Gastrocnemius medialis (tissue), 4 donors: ENCODE data around the gene SKAP2. TPM values are rescaled to one million over a fixed set of nuclear protein-coding genes. Genes with fewer than 3 reads are reported as not detected.

Source experiments
- ATAC-seq, 2 donors: fragments of 150-250 bp; one replicate each; pipeline ENCODE4 v1.9.1; 2016
- DNase-seq, 2 donors: peaks; one replicate each; pipeline ENCODE4 v3.0.0-alpha.2; 2019
- H3K27ac ChIP-seq, 4 donors: fragments of 200-600 bp; sonication (generic); 1 replicate in 1 of 4; 2 replicates in 3 of 4; pipeline ENCODE4 v1.5.1; 2016 to 2018; ENCODE audit warnings: mild to moderate bottlenecking in 2 of 4, moderate library complexity in 1 of 4
- H3K27me3 ChIP-seq, 3 donors: fragments of 200-600 bp; sonication (generic) in 2 of 3; 1 replicate in 1 of 3; 2 replicates in 2 of 3; pipeline versions ENCODE4 v1.5.1 to v1.6.0; 2016 to 2019; ENCODE audit warnings: mild to moderate bottlenecking in 1 of 3, moderate library complexity in 1 of 3
- H3K36me3 ChIP-seq, 2 donors: fragments of 200-600 bp; sonication (generic) in 1 of 2; one replicate each; pipeline ENCODE4 v1.5.1; 2017 to 2018
- H3K4me1 ChIP-seq, 2 donors: fragments of 200-600 bp; sonication (generic) in 1 of 2; one replicate each; pipeline ENCODE4 v1.5.1; 2016 to 2017; ENCODE audit warnings: mild to moderate bottlenecking in 2 of 2
- H3K4me3 ChIP-seq, 4 donors: fragments of 200-600 bp; sonication (generic) in 3 of 4; 1 replicate in 1 of 4; 2 replicates in 3 of 4; pipeline ENCODE4 v1.5.1; 2016 to 2019; ENCODE audit warnings: mild to moderate bottlenecking in 2 of 4
- H3K9me3 ChIP-seq, 3 donors: fragments of 200-600 bp; sonication (generic) in 2 of 3; 1 replicate in 1 of 3; 2 replicates in 2 of 3; pipeline ENCODE4 v1.5.1; 2016 to 2019
- CTCF ChIP-seq, 5 experiments: fragments of 450-650 bp in 3 of 5; fragments of 200-600 bp in 2 of 5; sonication (generic) in 2 of 5; IDR thresholded peaks in 4 of 5; conservative IDR thresholded peaks in 1 of 5; 1 replicate in 4 of 5; 2 replicates in 1 of 5; pipeline ENCODE4 v1.5.1; 2016 to 2019; ENCODE audit warnings: antibody characterized with exemption in 5 of 5, mild to moderate bottlenecking in 3 of 5, moderate library complexity in 3 of 5
- POLR2A ChIP-seq, 2 donors: fragments of 450-650 bp; IDR thresholded peaks; one replicate each; pipeline ENCODE4 v1.6.1; 2017; ENCODE audit warnings: antibody characterized with exemption in 2 of 2, mild to moderate bottlenecking in 2 of 2, moderate library complexity in 2 of 2
- in situ Hi-C, 4 donors: fragments of 200-750 bp; cut with MboI; loops; one replicate each; pipeline versions ENCODE4 v1.15.0 to v1.8.0; 2017; ENCODE audit warnings: low sequenced_read_pairs in 4 of 4
- intact Hi-C: fragments of 100-400 bp; cut with DNase I; formaldehyde crosslinking; loops from one replicate; pipeline ENCODE4 v1.15.1; 2023; ENCODE audit warnings: low total_unique reads
- total RNA-seq, 4 donors: library from RNA; depleted of rRNA; stranded (reverse); fragments of >200 nt; gene quantifications; one replicate each; pipeline versions ENCODE4 v1.1.0 to v1.2.3, GENCODE V29; 2016

Gene SKAP2
- total RNA-seq, 4 donors from 2014 or later: 6.1 to 23.5 (median 17.1) TPM

- no peak for DNase-seq
These were observed 200.5 kb downstream of the SKAP2 start for GRCh38 chr7:26663874-26664273.

GRCh38 chr7:26662646-26663045, 201.7 kb downstream of the SKAP2 start:
- in situ Hi-C loops (loop anchor here in 3 of 4 donors (10.0 to 25.0 kb wide), 2 partner anchors 575 to 768 kb away; no protein-coding TSS in a partner anchor), intact Hi-C loops (loop anchor here (10.0 kb wide), 1 partner anchor 568 kb away; no protein-coding TSS in a partner anchor)
- peaks cover 0 to 3% of the 10 kb centered on the region in 2 donors for H3K4me1 ChIP-seq
- no peak for DNase-seq
- H3K9me3 ChIP-seq: no peaks in the 10 kb centered on the region
- peaks cover 0 to 20% (median 0%) of the 10 kb centered on the region in 3 donors for H3K27me3 ChIP-seq
- H3K36me3 ChIP-seq: no peaks in the 10 kb centered on the region
- H3K4me3 ChIP-seq: no peak overlapping the region
- no peak overlapping the region for H3K27ac ChIP-seq
- TF ChIP-seq CTCF (IDR thresholded peaks at IDR 0.05 in 4 of 5, conservative IDR thresholded peaks at IDR 0.05 in 1 of 5) (no peak), POLR2A (IDR thresholded peaks at IDR 0.05) (no peak)
- no peak for ATAC-seq

More at GRCh38 chr7:26663874-26664273, 200.5 kb downstream of the SKAP2 start:
- intact Hi-C loops (loop anchor here (10.0 kb wide), 1 partner anchor 569 kb away; no protein-coding TSS in a partner anchor), in situ Hi-C loops (loop anchor here in 3 of 4 donors (10.0 to 25.0 kb wide), 2 partner anchors 577 to 769 kb away; no protein-coding TSS in a partner anchor)
- TF ChIP-seq CTCF (IDR thresholded peaks at IDR 0.05 in 4 of 5, conservative IDR thresholded peaks at IDR 0.05 in 1 of 5) (no peak), POLR2A (IDR thresholded peaks at IDR 0.05) (no peak)
- Histone ChIP-seq H3K9me3 (no peaks in the 10 kb centered on the region), H3K27ac (no peak overlapping the region), H3K4me1 (peaks cover 0 to 5% of the 10 kb centered on the region in 2 donors), H3K4me3 (no peak overlapping the region), H3K36me3 (no peaks in the 10 kb centered on the region), H3K27me3 (peaks cover 0 to 20% (median 0%) of the 10 kb centered on the region in 3 donors)
- ATAC-seq: no peak

- Histone ChIP-seq H3K36me3 (no peaks in the 10 kb centered on the region), H3K4me3 (no peak overlapping the region), H3K4me1 (no peaks in the 10 kb centered on the region), H3K27ac (no peak overlapping the region), H3K9me3 (no peaks in the 10 kb centered on the region), H3K27me3 (peaks cover 0 to 21% (median 0%) of the 10 kb centered on the region in 3 donors)
- no peak for DNase-seq
- TF ChIP-seq CTCF (IDR thresholded peaks at IDR 0.05 in 4 of 5, conservative IDR thresholded peaks at IDR 0.05 in 1 of 5): no peak
- no peak for TF ChIP-seq POLR2A (IDR thresholded peaks at IDR 0.05)
- ATAC-seq: no peak
- intact Hi-C loops (no loop called here), in situ Hi-C loops (loop anchor here in 2 of 4 donors (25.0 kb wide), 1 partner anchor 572 kb away; no protein-coding TSS in a partner anchor)
These were observed 205.3 kb downstream of the SKAP2 start for GRCh38 chr7:26659121-26659520.

- Histone ChIP-seq H3K9me3 (no peaks in the 10 kb centered on the region), H3K27ac (no peak overlapping the region), H3K36me3 (no peaks in the 10 kb centered on the region), H3K27me3 (peaks cover 0 to 21% (median 0%) of the 10 kb centered on the region in 3 donors), H3K4me1 (no peaks in the 10 kb centered on the region), H3K4me3 (no peak overlapping the region)
- in situ Hi-C loops: loop anchor here in 2 of 4 donors (25.0 kb wide), 1 partner anchor 571 kb away; no protein-coding TSS in a partner anchor
- intact Hi-C loops: no loop called here
- DNase-seq (no peak), ATAC-seq (no peak)
- no peak for TF ChIP-seq POLR2A (IDR thresholded peaks at IDR 0.05)
- no peak for TF ChIP-seq CTCF (IDR thresholded peaks at IDR 0.05 in 4 of 5, conservative IDR thresholded peaks at IDR 0.05 in 1 of 5)
These were observed 205.9 kb downstream of the SKAP2 start for GRCh38 chr7:26658389-26659084.
